Peyer's patch (tissue), 4 donors: ENCODE measurements around the gene NUMA1. TPM values are rescaled to one million over a fixed set of nuclear protein-coding genes. Genes with fewer than 3 reads are reported as not detected.

Experiments
- DNase-seq, 3 donors: peaks; one replicate each; pipeline ENCODE4 v3.0.0-alpha.2; 2017 to 2019
- H3K27ac ChIP-seq, 4 donors: fragments of 200-600 bp; sonication (generic); one replicate each; pipeline ENCODE4 v1.5.1; 2016 to 2019
- H3K27me3 ChIP-seq, 2 donors: fragments of 200-600 bp; sonication (generic); one replicate each; pipeline ENCODE4 v1.5.1; 2019
- H3K36me3 ChIP-seq, 3 donors: fragments of 200-600 bp; sonication (generic); one replicate each; pipeline ENCODE4 v1.5.1; 2016 to 2019
- H3K4me1 ChIP-seq, 4 donors: fragments of 200-600 bp; sonication (generic); one replicate each; pipeline ENCODE4 v1.5.1; 2016 to 2019
- H3K4me3 ChIP-seq, 4 donors: fragments of 200-600 bp; sonication (generic); 1 replicate in 3 of 4; 2 replicates in 1 of 4; pipeline ENCODE4 v1.5.1; 2016 to 2019; ENCODE audit warnings: mild to moderate bottlenecking in 1 of 4
- H3K9me3 ChIP-seq, 4 donors: fragments of 200-600 bp; sonication (generic); one replicate each; pipeline ENCODE4 v1.5.1; 2016 to 2019; ENCODE audit warnings: mild to moderate bottlenecking in 1 of 4
- CTCF ChIP-seq, 6 experiments: fragments of 450-650 bp in 4 of 6; fragments of 200-600 bp in 2 of 6; sonication (generic) in 1 of 6; IDR thresholded peaks; one replicate each; pipeline ENCODE4 v1.5.1; 2017 to 2019; ENCODE audit warnings: antibody characterized with exemption in 6 of 6, mild to moderate bottlenecking in 3 of 6, moderate library complexity in 1 of 6
- POLR2A ChIP-seq, 2 donors: fragments of 450-650 bp; IDR thresholded peaks; one replicate each; pipeline ENCODE4 v1.5.1; 2017; ENCODE audit warnings: antibody characterized with exemption in 2 of 2, mild to moderate bottlenecking in 2 of 2, moderate library complexity in 2 of 2
- total RNA-seq, 4 donors: library from RNA; depleted of rRNA; stranded (reverse); fragments of >200 nt; gene quantifications; one replicate each; pipeline ENCODE4 v1.1.0, GENCODE V29; 2016

Gene NUMA1
- total RNA-seq, 4 donors from 2014 or later, result 297 to 512 (median 388) TPM

- TF ChIP-seq CTCF (IDR thresholded peaks at IDR 0.05) (no peak), POLR2A (IDR thresholded peaks at IDR 0.05) (no peak)
Observed at GRCh38 chr11:72084965-72085364, 4.6 kb upstream of the NUMA1 start.

GRCh38 chr11:72084076-72084475 lies 3.7 kb upstream of the NUMA1 start:
- no peak overlapping the region for H3K27ac ChIP-seq
- no peak for TF ChIP-seq POLR2A (IDR thresholded peaks at IDR 0.05)
- TF ChIP-seq CTCF (IDR thresholded peaks at IDR 0.05), result no peak
- no peak overlapping the region for H3K4me3 ChIP-seq

More at GRCh38 chr11:72084965-72085364, 4.6 kb upstream of the NUMA1 start:
- no peaks in the 10 kb centered on the region for H3K27me3 ChIP-seq
- no peaks in the 10 kb centered on the region for H3K9me3 ChIP-seq
- DNase-seq, result no peak
- no peaks in the 10 kb centered on the region for H3K36me3 ChIP-seq
- no peak overlapping the region for H3K4me3 ChIP-seq
- H3K4me1 ChIP-seq, result peaks cover 0 to 8% (median 5%) of the 10 kb centered on the region in 4 donors
- H3K27ac ChIP-seq, result no peak overlapping the region

GRCh38 chr11:72083414-72083813 lies 3.1 kb upstream of the NUMA1 start:
- no peaks in the 10 kb centered on the region for H3K36me3 ChIP-seq
- no peaks in the 10 kb centered on the region for H3K9me3 ChIP-seq
- H3K27me3 ChIP-seq, result no peaks in the 10 kb centered on the region
- H3K4me1 ChIP-seq, result peaks cover 0 to 18% (median 5%) of the 10 kb centered on the region in 4 donors
- no peak for DNase-seq
- no peak overlapping the region for H3K4me3 ChIP-seq
- TF ChIP-seq POLR2A (IDR thresholded peaks at IDR 0.05) (no peak), CTCF (IDR thresholded peaks at IDR 0.05) (no peak)
- H3K27ac ChIP-seq, result no peak overlapping the region

More at GRCh38 chr11:72084076-72084475, 3.7 kb upstream of the NUMA1 start:
- DNase-seq, result no peak
- Histone ChIP-seq H3K9me3 (no peaks in the 10 kb centered on the region), H3K27me3 (no peaks in the 10 kb centered on the region), H3K36me3 (no peaks in the 10 kb centered on the region), H3K4me1 (peaks cover 0 to 12% (median 5%) of the 10 kb centered on the region in 4 donors)

GRCh38 chr11:72081821-72082453 lies 1.6 kb upstream of the NUMA1 start:
- H3K4me1 ChIP-seq, result peaks cover 0 to 24% (median 5%) of the 10 kb centered on the region in 4 donors
- H3K36me3 ChIP-seq, result no peaks in the 10 kb centered on the region
- H3K27me3 ChIP-seq, result no peaks in the 10 kb centered on the region
- H3K4me3 ChIP-seq, result no peak overlapping the region
- H3K27ac ChIP-seq, result peak overlapping the region in 2 of 4 donors; percentile 10 to 77
- DNase-seq, result no peak
- TF ChIP-seq POLR2A (IDR thresholded peaks at IDR 0.05) (no peak), CTCF (IDR thresholded peaks at IDR 0.05) (no peak)
- H3K9me3 ChIP-seq, result no peaks in the 10 kb centered on the region

- peaks cover 0 to 2% (median 0%) of the 10 kb centered on the region in 3 donors for H3K36me3 ChIP-seq
- H3K27me3 ChIP-seq, result no peaks in the 10 kb centered on the region
- H3K9me3 ChIP-seq, result no peaks in the 10 kb centered on the region
- H3K4me1 ChIP-seq, result peaks cover 0 to 24% (median 5%) of the 10 kb centered on the region in 4 donors
- TF ChIP-seq CTCF (IDR thresholded peaks at IDR 0.05), result no peak
- TF ChIP-seq POLR2A (IDR thresholded peaks at IDR 0.05), result no peak
- no peak for DNase-seq
- peak overlapping the region; percentile 77 to 90 (median 84) for H3K27ac ChIP-seq
- peak overlapping the region; percentile 57 to 88 (median 76) for H3K4me3 ChIP-seq
Observed at GRCh38 chr11:72081184-72081644, 872 bp upstream of the NUMA1 start.
